ENCODE results near the gene OR8A1.
"Not testable (repeated sequence)": the region's sequence is repeated elsewhere in the genome, so short reads cannot be mapped to it uniquely, and the experiment has no call there.

OR8A1 gene

GRCh38 chr11:124595302-124595701, 25.5 kb downstream of the OR8A1 start:
- no peak for DNase-seq (ENCODE audit: low read depth)

DNA sequence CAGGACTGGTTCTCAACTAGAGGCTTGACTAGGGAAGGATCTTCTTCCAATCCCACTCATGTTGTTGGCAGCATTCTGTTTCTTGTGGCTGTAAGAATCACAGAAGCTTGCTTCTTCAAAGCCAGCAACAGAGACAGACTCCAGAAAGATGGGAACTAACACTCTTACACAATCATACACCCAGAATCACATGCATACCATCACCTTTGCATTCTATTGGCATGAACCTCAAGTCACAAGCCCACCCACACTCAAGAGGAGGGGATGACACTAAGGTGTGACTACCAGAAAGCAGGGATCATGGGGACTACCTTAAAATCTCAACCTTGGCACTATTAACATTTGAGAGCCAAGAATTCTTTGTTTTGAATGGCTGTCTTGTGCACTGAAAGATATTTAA, 27.8 kb downstream of the OR8A1 start:
- DNase-seq (ENCODE audit: low read depth): no peak

DNA sequence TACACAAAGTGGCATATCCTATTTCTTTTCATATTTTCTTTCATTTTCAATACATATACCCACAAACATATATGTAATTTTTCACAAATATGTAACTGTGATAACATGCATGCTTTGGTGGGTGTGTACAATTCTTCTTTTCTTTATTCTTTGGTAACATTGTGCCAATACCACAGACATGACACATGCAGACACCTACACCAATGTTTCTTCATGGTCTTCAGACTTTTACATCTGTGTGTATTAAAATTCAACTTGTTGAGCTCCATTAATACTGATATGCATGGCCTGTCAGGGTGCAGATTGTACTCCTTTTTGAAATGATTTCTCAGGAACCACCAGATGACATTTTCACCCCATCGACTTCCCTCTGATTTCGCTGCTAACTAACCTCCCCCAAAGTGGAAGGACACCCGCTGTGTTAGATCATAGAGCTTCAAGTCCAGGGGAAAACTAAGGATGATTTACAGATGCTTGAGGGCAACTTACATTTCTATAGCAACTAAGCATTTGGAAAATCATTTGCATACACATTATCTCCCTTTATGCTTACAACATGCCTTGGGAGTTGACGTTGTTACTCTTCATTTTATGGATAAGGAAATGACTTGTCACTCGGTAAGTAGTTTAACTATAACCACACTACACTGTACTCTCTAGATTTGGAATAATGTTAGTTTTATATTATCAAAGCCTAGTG, 31.0 kb downstream of the OR8A1 start:
- DNase-seq (ENCODE audit: low read depth): no peak

DNA sequence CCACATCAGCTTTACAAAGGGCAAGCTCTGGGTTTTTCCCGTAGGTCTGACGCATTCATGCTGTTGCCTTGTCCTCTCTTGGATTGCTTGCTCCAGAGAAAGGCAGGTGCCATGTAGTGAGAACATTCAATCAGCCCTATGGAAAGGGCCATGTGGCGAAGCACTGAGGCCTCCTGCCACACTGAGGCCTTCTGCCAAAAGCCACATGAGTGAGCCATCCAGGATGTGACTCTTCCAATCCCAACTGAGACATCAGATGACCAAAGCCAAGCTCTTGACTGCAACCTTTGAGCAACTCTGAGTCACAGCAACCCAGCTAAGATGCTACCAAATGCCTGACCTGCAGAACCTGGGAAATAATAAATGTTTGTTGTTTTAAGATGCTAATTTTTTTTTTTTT, 32.4 kb downstream of the OR8A1 start:
- DNase-seq (ENCODE audit: low read depth): no peak

DNA sequence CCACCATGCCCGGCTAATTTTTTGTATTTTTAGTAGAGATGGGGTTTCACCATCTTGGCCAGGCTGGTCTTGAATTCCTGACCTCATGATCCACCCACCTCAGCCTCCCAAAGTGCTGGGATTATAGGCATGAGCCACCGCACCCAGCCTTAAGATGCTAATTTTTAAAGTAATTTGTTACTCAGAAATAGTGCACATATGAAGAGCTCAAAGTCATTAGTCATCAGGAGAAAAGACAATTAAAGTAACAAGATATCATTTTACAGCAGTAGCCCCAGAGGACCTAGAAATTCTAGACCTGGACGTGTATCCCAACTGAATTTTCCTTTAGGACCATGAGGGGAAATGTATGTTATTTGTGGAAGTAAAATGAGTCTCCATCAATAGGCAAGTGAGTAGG, 32.9 kb downstream of the OR8A1 start:
- not testable (repeated sequence) for DNase-seq (ENCODE audit: low read depth)

DNA sequence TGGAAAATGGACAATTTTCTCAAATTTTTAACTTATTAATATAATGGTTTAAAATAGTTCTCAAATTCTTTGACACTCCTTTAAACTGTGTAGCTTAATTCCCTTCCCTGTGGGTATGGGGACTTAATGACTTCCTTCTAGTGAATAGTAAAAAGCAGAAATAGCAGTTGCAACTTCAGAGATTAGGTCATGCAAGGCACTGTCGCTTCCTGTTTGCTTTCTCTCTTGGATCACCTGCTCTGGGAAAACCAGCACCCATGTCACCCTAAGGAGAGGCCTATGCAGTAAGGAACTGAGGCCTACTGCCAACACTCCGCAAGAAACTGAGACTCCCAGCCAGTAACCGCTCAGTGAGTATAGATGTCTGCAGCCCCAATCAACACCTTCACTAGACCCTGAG, 35.9 kb downstream of the OR8A1 start:
- DNase-seq (ENCODE audit: low read depth): no peak

- no peak for DNase-seq (ENCODE audit: low read depth)
Observed at GRCh38 chr11:124608147-124608546, 38.4 kb downstream of the OR8A1 start.

GRCh38 chr11:124610295-124610694, 40.5 kb downstream of the OR8A1 start:
- no peak for DNase-seq (ENCODE audit: low read depth)

DNA sequence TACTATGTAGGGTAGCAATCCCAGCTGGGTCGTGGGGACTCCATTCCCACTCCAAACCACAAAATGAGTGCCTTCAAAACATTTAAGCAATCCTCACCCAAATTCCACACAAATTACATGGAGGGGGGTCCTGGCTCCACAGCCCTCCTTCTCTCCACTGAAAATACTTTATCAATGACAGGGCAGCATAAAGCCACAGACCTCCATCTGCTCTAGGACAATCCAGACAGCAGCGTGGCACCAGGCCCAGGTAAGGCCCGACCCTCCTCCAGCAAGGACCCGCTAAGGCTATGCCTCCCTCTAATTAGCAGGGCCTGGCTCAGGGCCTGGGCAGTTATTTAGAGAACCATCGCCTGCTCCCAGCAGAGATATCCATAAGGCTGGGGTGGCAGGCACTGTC, 41.3 kb downstream of the OR8A1 start, which contains the start of gene PANX3:
Gene PANX3 (plus strand): TSS at position 365 of the 400 bp plus-strand sequence. CDS start 129 bp downstream, outside the sequence.
- no peak for DNase-seq (ENCODE audit: low read depth)

GRCh38 chr11:124612045-124612444, 42.2 kb downstream of the OR8A1 start:
- no peak for DNase-seq (ENCODE audit: low read depth)

GRCh38 chr11:124612567-124613246, 42.9 kb downstream of the OR8A1 start:
- DNase-seq (ENCODE audit: low read depth): no peak

DNA sequence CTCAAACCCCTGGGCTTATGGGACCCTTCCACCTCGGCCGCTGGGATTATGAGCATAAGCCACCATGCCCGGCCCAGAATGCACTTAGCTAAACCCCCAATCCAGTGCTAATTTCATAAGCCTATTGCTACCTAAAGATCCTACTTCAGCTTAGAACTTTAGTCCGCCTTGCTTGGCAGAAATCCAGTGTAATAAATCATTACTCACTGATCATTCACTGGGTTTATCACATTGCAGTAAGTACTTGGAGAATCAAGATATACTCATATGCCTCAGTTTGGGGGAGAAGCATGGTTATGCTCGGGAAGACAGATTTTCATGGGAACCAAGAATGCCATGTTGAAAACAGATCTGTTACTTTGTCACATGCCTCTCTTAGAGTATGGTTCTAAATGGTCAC, 49.1 kb downstream of the OR8A1 start:
- DNase-seq (ENCODE audit: low read depth): no peak
